Middle frontal gyrus (tissue), 1 donor: Measurements from ENCODE around the gene RAB19.

Source experiments
- DNase-seq: peaks from one replicate; pipeline ENCODE4 v3.0.0-alpha.2; 2015; ENCODE audit warnings: low spot score; ENCODE audit errors: extremely low spot score

RAB19 gene, protein sequence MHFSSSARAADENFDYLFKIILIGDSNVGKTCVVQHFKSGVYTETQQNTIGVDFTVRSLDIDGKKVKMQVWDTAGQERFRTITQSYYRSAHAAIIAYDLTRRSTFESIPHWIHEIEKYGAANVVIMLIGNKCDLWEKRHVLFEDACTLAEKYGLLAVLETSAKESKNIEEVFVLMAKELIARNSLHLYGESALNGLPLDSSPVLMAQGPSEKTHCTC

DNA sequence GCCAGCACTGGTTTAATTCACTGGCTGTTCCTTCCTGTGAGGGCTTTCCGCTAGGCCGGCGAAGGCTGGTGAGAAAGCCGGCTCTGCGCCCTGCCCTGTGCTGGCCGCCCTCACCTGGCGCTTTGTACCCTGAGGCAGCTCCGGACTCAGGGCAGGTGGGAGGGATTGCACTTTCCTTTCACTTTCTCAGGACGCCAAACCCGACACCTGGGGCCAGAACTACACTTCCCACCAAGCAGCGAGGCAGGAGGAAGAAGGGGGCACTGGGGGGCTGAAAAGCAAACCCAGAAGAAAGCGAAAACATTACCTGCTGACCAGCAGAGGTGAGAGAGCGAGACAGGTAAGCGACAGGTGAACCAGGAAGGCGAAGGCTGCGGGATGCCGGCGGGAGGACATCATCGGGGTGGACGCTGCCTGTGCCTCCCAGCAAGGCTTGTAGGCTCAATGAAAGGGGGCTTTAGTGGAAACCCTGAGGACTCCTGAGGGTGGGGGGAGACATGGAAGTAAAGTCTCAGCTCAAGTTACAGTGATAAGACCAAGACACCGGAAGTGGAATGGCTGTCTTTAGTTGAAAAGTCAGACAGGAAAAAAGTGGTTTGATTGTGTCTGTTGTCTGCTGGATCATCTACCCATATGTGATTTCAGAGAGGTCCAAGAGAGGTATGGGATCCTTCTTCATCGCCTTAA lies at the start of gene RAB19:
TSS of gene RAB19 (plus strand) at position 181 of the 687 bp plus-strand sequence. CDS start 3,589 bp downstream, outside the sequence.
- DNase-seq: no peak

DNA sequence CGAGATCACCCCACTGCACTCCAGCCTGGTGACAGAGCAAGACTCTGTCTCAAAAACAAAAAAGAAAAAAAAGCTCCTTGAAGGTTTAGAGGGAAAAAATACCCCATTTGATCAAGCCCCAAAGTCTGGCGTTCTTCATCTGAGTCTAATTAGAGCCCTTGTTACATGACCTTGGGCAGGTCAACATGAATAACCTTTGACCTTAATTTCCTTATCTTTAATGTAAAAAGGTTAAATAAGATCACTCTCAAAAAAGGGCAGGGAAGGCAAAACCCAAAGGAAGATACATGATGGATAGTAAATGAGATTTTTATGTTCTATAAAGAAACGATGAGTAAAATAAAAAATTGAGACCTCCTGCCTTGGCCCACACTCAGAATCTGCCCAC lies 45.8 kb upstream of the RAB19 start:
- DNase-seq: no peak

DNA sequence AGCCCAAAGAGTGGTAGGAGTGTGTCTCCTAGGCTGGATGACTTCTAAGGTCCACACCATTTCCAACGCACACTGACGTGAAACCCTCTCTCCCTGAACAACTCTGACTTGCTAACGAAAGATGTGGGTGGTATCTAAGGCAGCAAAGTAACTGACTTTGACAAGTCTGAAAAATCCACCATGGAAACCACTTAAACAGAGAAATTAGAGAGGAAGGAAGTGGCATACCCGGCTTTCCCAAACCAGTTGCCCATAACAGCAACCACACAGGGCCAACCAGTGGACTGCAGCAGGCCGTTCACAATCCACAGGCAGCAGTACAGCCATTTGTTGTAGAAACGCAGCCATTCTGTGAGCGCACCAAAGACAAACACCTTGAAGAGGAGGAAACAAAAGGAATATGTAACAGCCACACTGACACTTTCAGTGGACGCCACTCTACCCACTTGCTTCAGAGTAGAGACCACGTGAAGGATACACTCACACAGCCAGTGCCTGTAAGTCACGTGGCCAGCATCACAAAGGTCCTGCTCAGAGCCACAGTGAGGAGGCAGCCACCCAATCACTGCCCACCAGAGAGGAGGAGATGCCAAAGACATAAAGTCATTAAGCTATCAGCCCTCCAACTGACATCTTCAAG lies 45.3 kb upstream of the RAB19 start:
- DNase-seq: no peak

DNA sequence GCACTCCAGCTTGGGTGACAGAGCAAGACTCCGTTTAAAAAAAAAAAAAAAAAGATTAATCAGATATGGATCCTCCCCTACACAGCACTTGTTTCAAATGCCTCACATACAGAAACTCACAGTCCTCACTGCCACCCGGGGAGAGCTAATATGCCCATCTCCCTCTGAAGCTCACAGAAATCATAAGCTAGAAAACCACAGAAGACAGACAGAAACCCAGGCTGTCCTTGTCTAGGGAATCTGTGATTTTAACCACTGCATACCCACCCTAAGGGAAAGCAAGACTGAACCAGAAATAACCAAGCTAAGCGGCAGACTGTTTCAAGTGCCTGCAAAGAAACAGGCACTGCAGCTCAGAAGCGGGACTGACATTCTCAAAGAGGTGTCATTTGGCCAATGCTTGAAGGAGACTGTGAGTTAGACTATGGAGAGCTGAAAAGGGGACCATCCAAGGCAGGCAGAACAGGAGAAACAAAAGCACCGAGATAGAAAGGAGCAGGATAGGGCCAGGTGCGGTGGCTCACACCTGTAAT lies 43.1 kb upstream of the RAB19 start:
- DNase-seq: no peak

- no peak for DNase-seq
Observed at GRCh38 chr7:140364819-140365218, 39.0 kb upstream of the RAB19 start.

DNA sequence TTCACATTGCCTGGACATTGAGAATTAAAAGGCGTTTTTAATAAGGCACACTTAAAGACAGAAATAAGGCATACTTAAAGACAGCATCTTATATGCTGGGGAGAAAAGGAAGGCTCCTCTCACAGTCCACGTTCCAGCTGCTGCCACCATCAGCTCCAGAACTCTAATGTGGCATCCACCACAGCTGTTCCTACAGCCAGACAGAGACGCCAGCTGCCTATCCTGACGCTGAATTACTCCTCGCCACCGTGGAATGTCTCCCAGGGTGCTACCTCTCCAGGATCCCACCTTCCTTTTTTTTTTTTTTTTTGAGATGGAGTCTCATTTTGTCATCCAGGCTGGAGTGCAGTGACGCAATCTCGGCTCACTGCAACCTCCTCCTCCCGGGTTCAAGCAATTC lies 36.3 kb upstream of the RAB19 start:
- DNase-seq: no peak

GRCh38 chr7:140369294-140369693 lies 34.6 kb upstream of the RAB19 start:
- no peak for DNase-seq

DNA sequence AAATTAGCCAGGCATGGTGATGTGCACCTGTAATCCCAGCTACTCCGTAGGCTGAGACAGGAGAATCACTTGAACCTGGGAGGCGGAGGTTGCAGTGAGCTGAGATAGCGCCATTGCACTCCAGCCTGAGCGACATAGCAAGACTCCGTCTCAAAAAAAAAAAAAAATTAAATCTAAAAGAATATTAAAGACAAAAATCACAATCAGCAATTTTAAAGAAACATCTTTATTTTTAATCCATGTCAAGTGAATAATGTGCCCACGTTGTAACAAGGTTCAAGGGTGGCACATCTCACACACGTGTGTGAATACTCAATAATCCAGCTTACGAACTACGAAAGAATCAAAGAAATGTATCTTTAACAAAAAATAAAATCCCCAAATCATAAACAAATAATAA lies 28.5 kb upstream of the RAB19 start:
- DNase-seq: no peak

DNA sequence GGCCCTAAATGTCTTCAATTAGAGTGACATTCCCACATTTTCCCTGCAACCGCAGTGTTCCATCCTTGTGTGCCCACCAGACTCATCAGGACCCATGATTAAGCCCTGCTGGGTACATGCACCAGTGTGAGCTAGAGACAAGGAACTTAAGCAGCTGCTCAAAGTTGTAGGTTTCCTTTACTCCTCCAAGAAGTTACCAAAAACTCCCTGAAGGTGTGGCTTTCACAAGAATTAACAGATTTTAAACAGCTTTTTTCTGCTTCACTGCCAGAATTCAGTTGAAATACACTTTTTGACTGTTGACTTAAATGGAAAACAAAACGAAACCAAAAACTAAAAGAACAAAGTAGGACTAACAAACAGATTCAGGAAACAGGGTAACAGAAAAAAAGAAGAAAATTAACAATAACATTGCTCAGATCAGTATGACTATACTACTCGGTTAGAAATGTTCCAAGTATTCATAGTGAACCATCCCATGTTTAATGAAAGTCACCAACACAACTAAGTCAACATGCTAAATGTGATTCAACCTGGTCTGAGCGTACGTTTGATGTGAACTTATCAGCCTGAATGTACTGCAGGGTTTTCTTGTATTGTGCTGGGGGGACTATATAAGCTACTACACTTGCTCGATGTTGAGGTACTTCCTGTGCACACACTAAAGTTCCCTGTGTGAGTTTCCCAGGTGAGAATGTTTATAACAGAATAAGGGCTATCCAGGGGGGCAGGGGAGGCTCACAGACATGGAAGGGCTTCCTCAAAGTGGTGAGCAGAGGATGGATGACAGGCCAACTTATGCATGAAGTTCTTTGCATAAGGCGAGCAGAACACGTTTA lies 27.7 kb upstream of the RAB19 start:
- DNase-seq: no peak

- no peak for DNase-seq
Observed at GRCh38 chr7:140383954-140384713, 19.7 kb upstream of the RAB19 start.

DNA sequence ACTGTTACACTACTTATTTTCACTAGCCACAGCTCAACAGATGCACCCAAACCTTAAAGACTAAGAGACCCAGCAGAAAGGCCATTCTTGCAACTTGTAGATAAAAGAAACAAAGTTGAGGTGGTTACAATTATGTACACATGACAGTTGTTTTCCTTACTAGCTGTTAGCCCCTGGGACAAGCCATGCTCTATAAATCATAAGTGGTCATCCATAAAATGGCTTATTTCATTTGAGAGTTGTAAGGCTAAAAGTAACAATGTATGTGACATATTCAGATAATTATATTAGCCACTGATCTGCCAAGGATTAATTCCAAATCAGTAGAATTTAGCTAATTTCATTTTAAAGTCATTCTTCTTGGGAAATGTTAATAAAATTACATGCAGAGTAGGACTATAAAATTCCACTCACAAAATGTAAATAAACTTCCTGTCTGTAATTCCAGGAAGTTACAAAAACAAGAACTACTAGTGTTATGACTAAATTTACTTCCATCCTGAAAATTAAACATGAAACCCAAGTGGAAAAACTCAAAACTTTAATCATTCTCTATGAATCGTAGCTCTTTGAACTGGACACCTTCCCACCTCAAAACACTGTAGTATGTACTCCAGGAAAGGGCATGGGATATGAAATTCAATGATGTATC lies 18.8 kb upstream of the RAB19 start:
- no peak for DNase-seq

GRCh38 chr7:140389445-140389844 lies 14.4 kb upstream of the RAB19 start:
- no peak for DNase-seq

DNA sequence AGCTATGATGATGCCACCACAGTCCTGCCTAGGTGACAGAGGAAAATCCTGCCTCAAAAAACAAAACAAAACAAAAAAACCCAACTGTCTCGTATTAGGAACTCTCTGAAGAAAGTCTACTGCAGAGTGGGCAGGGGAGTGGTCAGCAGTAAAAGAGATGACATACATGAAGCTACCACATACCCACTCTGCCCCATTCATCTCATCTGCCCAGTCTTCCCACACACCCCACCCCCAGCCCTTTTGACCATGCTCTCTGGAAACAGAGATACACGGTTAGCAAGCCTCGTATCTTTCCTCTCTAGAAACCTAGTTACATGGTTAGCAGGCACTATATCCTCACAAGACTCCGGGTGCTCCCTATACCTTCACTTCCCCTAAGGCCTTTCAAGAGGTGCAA lies 13.8 kb upstream of the RAB19 start:
- no peak for DNase-seq

DNA sequence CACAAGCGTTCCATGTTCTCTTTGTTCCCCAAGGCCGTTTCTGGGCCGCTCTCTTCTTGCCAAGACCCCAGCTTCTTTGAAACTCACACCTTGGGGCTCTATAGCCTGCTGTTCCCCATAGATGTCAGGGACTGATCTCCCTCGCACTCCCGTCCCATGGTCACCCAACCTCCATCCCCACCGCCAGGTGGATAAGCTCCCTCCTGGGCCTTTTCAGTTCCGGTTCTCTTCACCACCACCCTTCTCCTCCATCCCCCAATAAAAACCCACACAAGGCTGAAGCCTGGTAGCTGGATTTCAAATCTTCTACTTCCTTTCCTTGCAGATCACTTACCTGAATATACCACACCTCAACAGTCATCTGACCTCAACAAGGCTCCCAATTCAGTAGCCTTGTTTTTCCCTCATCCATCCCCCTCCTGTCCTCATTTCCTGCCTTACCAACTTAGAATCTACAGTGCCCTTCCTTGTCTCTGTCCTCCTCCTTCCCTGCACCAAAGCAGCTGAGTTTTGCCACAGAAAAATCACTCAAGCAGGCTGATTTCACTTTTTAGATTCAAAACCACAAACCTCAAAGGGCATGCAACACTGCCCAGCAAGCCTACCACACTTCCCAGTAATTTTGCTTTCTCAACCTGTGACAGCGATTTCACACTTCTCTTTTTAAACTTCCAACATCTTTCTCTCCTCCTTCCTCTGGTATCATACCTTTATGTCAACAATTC lies 13.2 kb upstream of the RAB19 start:
- no peak for DNase-seq

GRCh38 chr7:140391634-140392033 lies 12.2 kb upstream of the RAB19 start:
- DNase-seq: no peak

DNA sequence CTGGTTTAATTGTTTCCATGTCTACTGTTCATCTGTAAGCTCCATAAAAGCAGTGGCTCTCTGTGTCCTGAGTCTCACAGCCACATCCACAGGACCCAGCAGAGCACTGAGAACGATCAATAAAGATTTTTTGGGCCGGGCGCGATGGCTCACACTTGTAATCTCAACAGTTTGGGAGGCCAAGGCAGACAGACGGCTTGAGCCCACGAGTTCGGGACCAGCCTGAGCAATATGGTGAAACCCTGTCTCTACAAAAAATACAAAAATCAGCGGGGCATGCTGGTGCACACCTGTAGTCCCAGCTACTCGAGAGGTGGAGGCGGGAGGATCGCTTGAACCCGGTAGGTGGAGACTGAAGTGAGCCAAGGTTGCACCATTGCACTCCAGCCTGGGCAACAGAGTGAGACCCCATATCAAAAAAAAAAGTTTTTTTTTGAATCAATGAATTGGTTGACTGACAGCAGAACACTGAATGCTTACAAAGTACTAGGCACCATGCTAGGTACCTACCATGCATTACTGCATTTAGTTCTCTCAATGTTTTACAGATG lies 10.0 kb upstream of the RAB19 start:
- DNase-seq: no peak

- DNase-seq: peak; percentile 53
Observed at GRCh38 chr7:140397784-140398750, 5.8 kb upstream of the RAB19 start, which contains the start of gene SLC37A3. TSS of gene SLC37A3 (minus strand) at chr7:140398530. CDS start at chr7:140382526, 16,004 bp downstream.

- DNase-seq: no peak
Observed at GRCh38 chr7:140398821-140399220, 5.0 kb upstream of the RAB19 start.
